HEK293 (cell line): ENCODE results near the gene SENP1.

Experiments
- CTCF ChIA-PET: fragments of 350-600 bp; formaldehyde crosslinking; extraction: SDS; loops from one replicate; lab custom pipeline; 2021; ENCODE audit warnings: antibody characterized with exemption; lab: Yijun Ruan, JAX
- POLR2A ChIA-PET: fragments of 300-600 bp; formaldehyde crosslinking; extraction: SDS; loops from one replicate; lab custom pipeline; 2020; ENCODE audit warnings: antibody characterized with exemption, inconsistent platforms; lab: Yijun Ruan, JAX
- H3K27ac ChIP-seq: fragments of 200-500 bp; sonication (Bioruptor generic); 2 replicates; pipeline ENCODE4 v1.5.1; 2014; ENCODE audit warnings: low read depth, low read length, control low read depth, inconsistent platforms; ENCODE audit errors: extremely low read depth
- H3K36me3 ChIP-seq, 2 experiments: fragments of 200-500 bp in 1 of 2; sonication (Bioruptor generic) in 1 of 2; 1 replicate in 1 of 2; 2 replicates in 1 of 2; pipeline ENCODE4 v1.5.1; 2014 to 2017; ENCODE audit warnings: inconsistent platforms in 2 of 2, low read length in 2 of 2; ENCODE audit not compliant: control insufficient read depth in 2 of 2, insufficient read depth in 1 of 2
- H3K4me1 ChIP-seq: fragments of 200-500 bp; sonication (Bioruptor generic); 2 replicates; pipeline ENCODE4 v1.5.1; 2014; ENCODE audit warnings: mild to moderate bottlenecking, low read length, inconsistent platforms; ENCODE audit not compliant: control insufficient read depth, insufficient read depth
- H3K4me3 ChIP-seq: 2 replicates; pipeline ENCODE4 v1.5.1; 2011; ENCODE audit warnings: low read depth, mild to moderate bottlenecking, control low read depth, low read length, moderate library complexity
- H3K9me3 ChIP-seq: fragments of 200-500 bp; sonication (Bioruptor generic); 2 replicates; pipeline ENCODE4 v1.5.1; 2014; ENCODE audit warnings: low read depth, low read length, inconsistent platforms; ENCODE audit not compliant: control insufficient read depth, insufficient read depth
- BCL11A ChIP-seq: fragments of 450-650 bp; formaldehyde crosslinking; IDR thresholded peaks from 2 replicates; pipeline ENCODE4 v1.5.1; 2016; ENCODE audit warnings: low read depth, missing biosample characterization, missing genetic modification characterization
- GLIS1 ChIP-seq: fragments of 450-650 bp; formaldehyde crosslinking; IDR thresholded peaks from 2 replicates; pipeline ENCODE4 v1.5.1; 2016; ENCODE audit warnings: missing biosample characterization, missing genetic modification characterization
- KLF10 ChIP-seq: fragments of 450-650 bp; IDR thresholded peaks from 2 replicates; pipeline ENCODE4 v1.5.1; 2018; ENCODE audit warnings: missing biosample characterization, mild to moderate bottlenecking, missing genetic modification characterization
- KLF17 ChIP-seq: fragments of 450-650 bp; formaldehyde crosslinking; IDR thresholded peaks from 2 replicates; pipeline ENCODE4 v1.5.1; 2016; ENCODE audit warnings: missing biosample characterization, missing genetic modification characterization
- SETDB1 ChIP-seq: IDR thresholded peaks from one replicate; pipeline ENCODE4 v1.6.1; 2017; ENCODE audit warnings: mild to moderate bottlenecking, low read length, moderate library complexity, mixed read lengths; ENCODE audit not compliant: insufficient read length
- ZBTB11 ChIP-seq: fragments of 450-650 bp; formaldehyde crosslinking; conservative IDR thresholded peaks from 2 replicates; pipeline ENCODE4 v1.5.1; 2016; ENCODE audit warnings: low read depth, missing biosample characterization, missing genetic modification characterization
- ZBTB17 ChIP-seq: fragments of 450-650 bp; formaldehyde crosslinking; IDR thresholded peaks from 2 replicates; pipeline ENCODE4 v1.5.1; 2016; ENCODE audit warnings: missing biosample characterization, missing genetic modification characterization
- ZIC2 ChIP-seq: fragments of 450-650 bp; formaldehyde crosslinking; IDR thresholded peaks from 2 replicates; pipeline ENCODE4 v1.5.1; 2016; ENCODE audit warnings: missing biosample characterization, missing genetic modification characterization
- ZNF138 ChIP-seq: fragments of 450-650 bp; formaldehyde crosslinking; IDR thresholded peaks from 2 replicates; pipeline ENCODE4 v1.5.1; 2016; ENCODE audit warnings: missing biosample characterization, missing genetic modification characterization, borderline replicate concordance
- ZNF140 ChIP-seq: fragments of 450-650 bp; formaldehyde crosslinking; IDR thresholded peaks from 2 replicates; pipeline ENCODE4 v1.5.1; 2016; ENCODE audit warnings: missing biosample characterization, missing genetic modification characterization
- ZNF146 ChIP-seq: fragments of 450-650 bp; formaldehyde crosslinking; IDR thresholded peaks from 2 replicates; pipeline ENCODE4 v1.5.1; 2016; ENCODE audit warnings: missing biosample characterization, missing genetic modification characterization
- ZNF18 ChIP-seq: fragments of 450-650 bp; formaldehyde crosslinking; IDR thresholded peaks from 2 replicates; pipeline ENCODE4 v1.5.1; 2016; ENCODE audit warnings: missing biosample characterization, missing genetic modification characterization
- ZNF221 ChIP-seq: fragments of 450-650 bp; formaldehyde crosslinking; IDR thresholded peaks from 2 replicates; pipeline ENCODE4 v1.5.1; 2017; ENCODE audit warnings: missing biosample characterization, missing genetic modification characterization, borderline replicate concordance
- ZNF37A ChIP-seq: fragments of 450-650 bp; IDR thresholded peaks from 2 replicates; pipeline ENCODE4 v1.5.1; 2018; ENCODE audit warnings: missing biosample characterization, missing genetic modification characterization
- ZNF423 ChIP-seq: fragments of 450-650 bp; formaldehyde crosslinking; IDR thresholded peaks from 2 replicates; pipeline ENCODE4 v1.5.1; 2016; ENCODE audit warnings: missing biosample characterization, missing genetic modification characterization
- ZNF530 ChIP-seq: fragments of 450-650 bp; formaldehyde crosslinking; IDR thresholded peaks from 2 replicates; pipeline ENCODE4 v1.5.1; 2016; ENCODE audit warnings: low read depth, missing biosample characterization, missing genetic modification characterization
- ZNF600 ChIP-seq: fragments of 450-650 bp; formaldehyde crosslinking; IDR thresholded peaks from 2 replicates; pipeline ENCODE4 v1.5.1; 2016; ENCODE audit warnings: missing biosample characterization, missing genetic modification characterization
- ZNF624 ChIP-seq: fragments of 450-650 bp; formaldehyde crosslinking; IDR thresholded peaks from 2 replicates; pipeline ENCODE4 v1.5.1; 2017; ENCODE audit warnings: missing biosample characterization, missing genetic modification characterization
- ZNF626 ChIP-seq: fragments of 450-650 bp; sonication (Bioruptor Pico); formaldehyde crosslinking; IDR thresholded peaks from 2 replicates; pipeline ENCODE4 v1.5.1; 2018; ENCODE audit warnings: missing biosample characterization, missing genetic modification characterization, inconsistent platforms
- ZNF654 ChIP-seq: fragments of 450-650 bp; formaldehyde crosslinking; IDR thresholded peaks from 2 replicates; pipeline ENCODE4 v1.5.1; 2016; ENCODE audit warnings: low read depth, missing biosample characterization, missing genetic modification characterization
- ZNF664 ChIP-seq: fragments of 450-650 bp; formaldehyde crosslinking; IDR thresholded peaks from 2 replicates; pipeline ENCODE4 v1.5.1; 2016; ENCODE audit warnings: missing biosample characterization, missing genetic modification characterization
- ZNF704 ChIP-seq: fragments of 450-650 bp; formaldehyde crosslinking; IDR thresholded peaks from 2 replicates; pipeline ENCODE4 v1.5.1; 2016; ENCODE audit warnings: missing biosample characterization, missing genetic modification characterization
- ZNF792 ChIP-seq: fragments of 450-650 bp; formaldehyde crosslinking; IDR thresholded peaks from 2 replicates; pipeline ENCODE4 v1.5.1; 2016; ENCODE audit warnings: missing biosample characterization, missing genetic modification characterization

The SENP1 gene

GRCh38 chr12:48010366-48010970, 95.4 kb downstream of the SENP1 start (continued):
- TF ChIP-seq ZNF146 (no peak), ZNF37A (tag by site-specific recombination) (no peak), SETDB1 (no peak), ZNF654 (tag by site-specific recombination) (no peak)

- no peaks in the 10 kb centered on the region for H3K4me1 ChIP-seq
- ChIA-PET CTCF (no interaction called here), POLR2A (no interaction called here)
- TF ChIP-seq ZNF792 (tag by site-specific recombination) = no peak
- no peak for TF ChIP-seq ZNF221
- no peak for TF ChIP-seq ZNF664 (tag by site-specific recombination)
- TF ChIP-seq ZBTB11 = no peak
- TF ChIP-seq ZNF18 (tag by site-specific recombination) = no peak
- no peak for TF ChIP-seq ZNF423 (tag by site-specific recombination)
- no peak for TF ChIP-seq ZBTB17 (tag by site-specific recombination)
- no peak for TF ChIP-seq KLF10
- TF ChIP-seq ZIC2 (tag by site-specific recombination) = no peak
- TF ChIP-seq ZNF138 = no peak
- no peak for TF ChIP-seq ZNF140 (tag by site-specific recombination)
- TF ChIP-seq ZNF626 (tag by site-specific recombination) = no peak
- no peak for TF ChIP-seq BCL11A (tag by site-specific recombination)
- TF ChIP-seq KLF17 (tag by site-specific recombination) = no peak
- TF ChIP-seq ZNF704 (tag by site-specific recombination) = no peak
- no peak for TF ChIP-seq ZNF530 (tag by site-specific recombination)
- no peak for TF ChIP-seq ZNF624 (tag by site-specific recombination)
- TF ChIP-seq GLIS1 = no peak
- TF ChIP-seq ZNF600 (tag by site-specific recombination) = no peak
- H3K4me3 ChIP-seq = no peak overlapping the region
- no peak overlapping the region for H3K27ac ChIP-seq
- no peaks in the 10 kb centered on the region for H3K9me3 ChIP-seq
- H3K36me3 ChIP-seq = no peaks in the 10 kb centered on the region
Measured at GRCh38 chr12:48009471-48009870, 96.4 kb downstream of the SENP1 start.
